ENCODE results near the gene MYO1D. TPM values are rescaled to one million over a fixed set of nuclear protein-coding genes. Genes with fewer than 3 reads are reported as not detected.
A peak's percentile ranks its signal among the peaks of the same experiment; 100 is the strongest.

Gene MYO1D
- 26.7 and 28.6 TPM in 2 replicates for total RNA-seq
- 6.4 TPM for total RNA-seq (2013)
- polyA plus RNA-seq = 5.4 and 6.4 TPM in 2 replicates
- polyA minus RNA-seq = 15.1 and 18.3 TPM in 2 replicates

DNA sequence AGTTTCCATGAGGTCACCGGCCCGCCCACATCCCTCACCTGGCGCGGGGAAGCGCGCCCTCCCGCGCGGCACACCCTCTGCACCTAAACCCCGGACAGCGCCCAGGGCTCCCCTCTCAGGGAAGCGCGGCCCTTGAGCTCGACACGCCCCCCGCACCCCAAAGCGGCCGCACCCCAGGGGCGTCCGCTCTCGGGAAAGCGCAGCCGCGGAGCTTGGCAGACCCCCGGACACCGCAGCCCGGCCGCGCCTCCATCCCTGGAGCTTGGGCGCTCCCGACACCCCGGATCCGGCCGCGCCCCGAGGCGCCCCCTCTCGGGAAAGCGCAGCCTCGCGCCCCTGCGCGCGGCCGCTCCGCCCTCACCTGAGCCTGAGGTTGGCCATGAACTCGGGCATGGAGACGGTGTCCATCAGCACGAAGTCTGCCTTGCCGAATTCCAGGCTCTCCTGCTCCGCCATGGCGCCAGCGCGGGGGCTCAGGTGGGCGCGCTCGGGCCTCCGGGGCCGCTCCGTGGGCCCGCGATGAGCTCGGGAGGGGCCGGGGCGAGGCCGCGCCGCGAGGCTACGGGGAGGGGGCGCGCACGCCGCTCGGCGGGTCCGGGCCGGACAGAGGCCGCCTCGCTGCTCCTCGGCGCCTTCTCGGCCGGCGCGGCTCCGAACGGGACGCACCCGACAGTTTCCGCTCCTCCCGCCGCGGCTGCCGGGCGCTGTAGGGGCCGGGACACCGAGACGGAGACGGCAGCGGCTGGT lies at the start of gene MYO1D:
TSS of gene MYO1D (minus strand) at position 708 of the 747 bp plus-strand sequence. CDS start at position 456, 252 bp downstream.
- ATAC-seq (ENCODE audit: low read depth) (peak; percentile 48), DNase-seq (peak; percentile 84)
- POLR2A ChIA-PET = interaction anchor here (0.5 to 1.3 kb wide), 3 partner anchors 48 to 420 kb away, joined by 4 read pairs; no protein-coding TSS in a partner anchor
- Histone ChIP-seq H3K9me3 (ENCODE audit: control extremely low read depth in 1 of 3, control insufficient read depth in 2 of 3, insufficient read depth in 1 of 3, low read length in 2 of 3) (peaks cover 0 to 2% (median 0%) of the 10 kb centered on the region in 3 donors), H3K9ac (ENCODE audit: low read length) (peak within 1 kb of the TSS; percentile 74), H3K4me3 (ENCODE audit: control extremely low read depth in 1 of 5, extremely low read depth in 1 of 5, insufficient read depth in 1 of 5, low read depth in 2 of 5, low read length in 4 of 5) (peak within 1 kb of the TSS in 4 of 5 experiments; percentile 48 to 85 (median 75)), H4K20me1 (ENCODE audit: control insufficient read depth, insufficient read depth, low read length, poor library complexity, severe bottlenecking) (no peaks in the 10 kb centered on the region), H2AFZ (ENCODE audit: insufficient read depth, low read depth, low read length, poor library complexity, severe bottlenecking) (peak within 1 kb of the TSS; percentile 85), H3K27ac (ENCODE audit: low read length in 2 of 2) (peak within 1 kb of the TSS; percentile 70 to 77), H3K79me2 (ENCODE audit: control insufficient read depth, insufficient read depth, low read length) (peaks cover 6% of the 10 kb centered on the region), H3K27me3 (replicated peaks in 1 of 4; ENCODE audit: control extremely low read depth in 1 of 4, control insufficient read depth in 3 of 4, insufficient read depth in 4 of 4, low read length in 3 of 4) (no peaks in the 10 kb centered on the region), H3K36me3 (replicated peaks in 1 of 2; ENCODE audit: control extremely low read depth in 1 of 2, control insufficient read depth in 1 of 2, extremely low read depth in 1 of 2, insufficient read depth in 2 of 2, low read length in 1 of 2) (no peaks in the 10 kb centered on the region), H3K4me2 (replicated peaks; ENCODE audit: low read depth, low read length, poor library complexity, severe bottlenecking) (peak within 1 kb of the TSS; percentile 90), H3K4me1 (ENCODE audit: control insufficient read depth in 2 of 2, insufficient read depth in 2 of 2, low read length in 2 of 2) (peaks cover 12 to 19% of the 10 kb centered on the region in 2 donors)
- peak within 1 kb of the TSS; percentile 90 for H3K27ac Mint-ChIP-seq
- under 1% methylated on average over 101 of the region's 101 CpGs for WGBS (ENCODE audit: insufficient coverage)
- H3K4me1 Mint-ChIP-seq = peaks cover 25% of the 10 kb centered on the region
- H3K27me3 Mint-ChIP-seq = no peaks in the 10 kb centered on the region
- CTCF ChIA-PET = interaction anchor here (0.7 to 8.7 kb wide), 38 partner anchors 8 to 1365 kb away, joined by 3 to 175 read pairs (median 6); partner anchors contain the start of gene PSMD11
- intact Hi-C loops (cut with micrococcal nuclease) = loop anchor here (1.0 to 10.0 kb wide), 7 partner anchors 34 to 522 kb away; partner anchors contain the start of genes CDK5R1, PSMD11 and ZNF207
- no peaks in the 10 kb centered on the region for H3K9me3 Mint-ChIP-seq (ENCODE audit: insufficient read depth)
- no peak for TF ChIP-seq EZH2 (IDR thresholded peaks at IDR 0.05; ENCODE audit: borderline replicate concordance, insufficient read depth, low read depth, low read length, poor library complexity, severe bottlenecking)
- TF ChIP-seq, protein P1, sequence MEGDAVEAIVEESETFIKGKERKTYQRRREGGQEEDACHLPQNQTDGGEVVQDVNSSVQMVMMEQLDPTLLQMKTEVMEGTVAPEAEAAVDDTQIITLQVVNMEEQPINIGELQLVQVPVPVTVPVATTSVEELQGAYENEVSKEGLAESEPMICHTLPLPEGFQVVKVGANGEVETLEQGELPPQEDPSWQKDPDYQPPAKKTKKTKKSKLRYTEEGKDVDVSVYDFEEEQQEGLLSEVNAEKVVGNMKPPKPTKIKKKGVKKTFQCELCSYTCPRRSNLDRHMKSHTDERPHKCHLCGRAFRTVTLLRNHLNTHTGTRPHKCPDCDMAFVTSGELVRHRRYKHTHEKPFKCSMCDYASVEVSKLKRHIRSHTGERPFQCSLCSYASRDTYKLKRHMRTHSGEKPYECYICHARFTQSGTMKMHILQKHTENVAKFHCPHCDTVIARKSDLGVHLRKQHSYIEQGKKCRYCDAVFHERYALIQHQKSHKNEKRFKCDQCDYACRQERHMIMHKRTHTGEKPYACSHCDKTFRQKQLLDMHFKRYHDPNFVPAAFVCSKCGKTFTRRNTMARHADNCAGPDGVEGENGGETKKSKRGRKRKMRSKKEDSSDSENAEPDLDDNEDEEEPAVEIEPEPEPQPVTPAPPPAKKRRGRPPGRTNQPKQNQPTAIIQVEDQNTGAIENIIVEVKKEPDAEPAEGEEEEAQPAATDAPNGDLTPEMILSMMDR (IDR thresholded peaks at IDR 0.05) = peak; percentile 38
- peak within 1 kb of the TSS; percentile 92 for H3K4me3 Mint-ChIP-seq

DNA sequence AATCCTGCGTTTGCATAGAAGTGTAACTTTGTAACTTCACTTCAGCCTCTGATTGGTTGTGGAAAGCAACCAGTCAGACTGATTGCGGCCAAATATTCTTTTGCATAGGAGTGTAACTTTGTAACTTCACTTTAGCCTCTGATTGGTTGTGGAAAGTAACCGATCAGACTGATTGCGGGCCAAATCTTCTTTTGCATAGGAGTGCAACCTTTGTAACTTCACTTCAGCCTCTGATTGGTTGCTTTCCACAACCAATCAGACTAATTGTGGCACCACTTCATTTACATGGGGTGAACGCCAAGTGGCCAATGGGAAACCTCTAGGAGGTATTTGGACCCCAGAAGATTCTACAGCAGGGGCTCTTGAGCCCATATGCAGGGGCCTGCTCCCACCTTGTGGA lies 49.3 kb upstream of the MYO1D start:
- Histone ChIP-seq H3K27me3 (replicated peaks in 1 of 4; ENCODE audit: control extremely low read depth in 1 of 4, control insufficient read depth in 3 of 4, insufficient read depth in 4 of 4, low read length in 3 of 4) (peaks cover 0 to 35% (median 19%) of the 10 kb centered on the region in 4 experiments), H3K79me2 (ENCODE audit: control insufficient read depth, insufficient read depth, low read length) (no peaks in the 10 kb centered on the region), H3K4me2 (replicated peaks; ENCODE audit: low read depth, low read length, poor library complexity, severe bottlenecking) (no peak overlapping the region), H3K4me1 (ENCODE audit: control insufficient read depth in 2 of 2, insufficient read depth in 2 of 2, low read length in 2 of 2) (peaks cover 5 to 20% of the 10 kb centered on the region in 2 donors), H2AFZ (ENCODE audit: insufficient read depth, low read depth, low read length, poor library complexity, severe bottlenecking) (no peak overlapping the region), H3K4me3 (ENCODE audit: control extremely low read depth in 1 of 5, extremely low read depth in 1 of 5, insufficient read depth in 1 of 5, low read depth in 2 of 5, low read length in 4 of 5) (no peak overlapping the region), H3K36me3 (replicated peaks in 1 of 2; ENCODE audit: control extremely low read depth in 1 of 2, control insufficient read depth in 1 of 2, extremely low read depth in 1 of 2, insufficient read depth in 2 of 2, low read length in 1 of 2) (no peaks in the 10 kb centered on the region), H3K9ac (ENCODE audit: low read length) (no peak overlapping the region), H3K27ac (ENCODE audit: low read length in 2 of 2) (no peak overlapping the region), H3K9me3 (ENCODE audit: control extremely low read depth in 1 of 3, control insufficient read depth in 2 of 3, insufficient read depth in 1 of 3, low read length in 2 of 3) (no peaks in the 10 kb centered on the region), H4K20me1 (ENCODE audit: control insufficient read depth, insufficient read depth, low read length, poor library complexity, severe bottlenecking) (no peaks in the 10 kb centered on the region)
- TF ChIP-seq, protein P1 (IDR thresholded peaks at IDR 0.05) = no peak
- no peak for TF ChIP-seq EZH2 (IDR thresholded peaks at IDR 0.05; ENCODE audit: borderline replicate concordance, insufficient read depth, low read depth, low read length, poor library complexity, severe bottlenecking)
- H3K4me3 Mint-ChIP-seq = no peak overlapping the region
- intact Hi-C loops (cut with micrococcal nuclease) = no loop called here
- no peak overlapping the region for H3K27ac Mint-ChIP-seq
- CTCF ChIA-PET = no interaction called here
- ATAC-seq (ENCODE audit: low read depth) (no peak), DNase-seq (no peak)
- no peaks in the 10 kb centered on the region for H3K9me3 Mint-ChIP-seq (ENCODE audit: insufficient read depth)
- H3K27me3 Mint-ChIP-seq = peaks cover 24% of the 10 kb centered on the region
- POLR2A ChIA-PET = no interaction called here
- WGBS (ENCODE audit: insufficient coverage) = 100% methylated on average over 3 of the region's 5 CpGs
- peaks cover 2% of the 10 kb centered on the region for H3K4me1 Mint-ChIP-seq
